HepG2 (cell line): Measurements from ENCODE around the gene ISG20. TPM values are rescaled to one million over a fixed set of nuclear protein-coding genes. Genes with fewer than 3 reads are reported as not detected.

Source experiments
- ATAC-seq: fragments of 200-7000 bp; cut with Tn5 transposase; 3 replicates; pipeline ENCODE4 v1.9.1; 2020; ENCODE audit warnings: mild to moderate bottlenecking, moderate library complexity
- BruUV-seq: library from RNA; stranded (reverse); fragments of 400-500 nt; replicated peaks from 2 replicates; lab custom pipeline; 2021; lab: Mats Ljungman, UMichigan
- CTCF ChIA-PET: fragments of 300-600 bp; formaldehyde crosslinking; extraction: SDS; loops from one replicate; lab custom pipeline; 2021; ENCODE audit warnings: low total read pairs, inconsistent platforms, low intra/inter-chr PET ratio; lab: Yijun Ruan, JAX
- POLR2A ChIA-PET: fragments of 350-600 bp; sonication (Branson Sonifier 250); formaldehyde crosslinking; loops from one replicate; lab custom pipeline; 2020; ENCODE audit warnings: antibody characterized with exemption, inconsistent platforms; lab: Yijun Ruan, JAX
- DNase-seq: peaks from one replicate; pipeline ENCODE4 v3.0.0-alpha.2; 2015; ENCODE audit warnings: low spot score
- FAIRE-seq: peaks from 3 replicates; lab custom pipeline; 2011; peaks lifted over from hg19 to GRCh38; lab: Jason Lieb, UNC
- H2AFZ ChIP-seq: one replicate; pipeline ENCODE4 v1.6.1; 2011; ENCODE audit warnings: low read length, inconsistent platforms
- H3K27ac ChIP-seq: fragments of 300-600 bp; 3 replicates; pipeline ENCODE4 v1.8.0; 2011; ENCODE audit warnings: mixed run types, mild to moderate bottlenecking, mixed read lengths, low read length, inconsistent platforms; ENCODE audit not compliant: insufficient read depth; ENCODE audit errors: extremely low read length
- H3K27me3 ChIP-seq, 2 experiments: fragments of 200-600 bp in 1 of 2; 2 replicates in 1 of 2; 3 replicates in 1 of 2; pipeline versions ENCODE4 v1.6.0 to v1.8.0; 2011; ENCODE audit warnings: low read length in 2 of 2, mild to moderate bottlenecking in 2 of 2, moderate library complexity in 2 of 2, inconsistent platforms in 1 of 2; ENCODE audit not compliant: insufficient read depth in 2 of 2, control insufficient read depth in 1 of 2
- H3K36me3 ChIP-seq, 2 experiments: fragments of 200-600 bp in 1 of 2; replicated peaks in 1 of 2; 2 replicates in 1 of 2; 3 replicates in 1 of 2; pipeline versions ENCODE4 v1.5.1 to v1.8.0; 2011; ENCODE audit warnings: low read length in 2 of 2, inconsistent platforms in 1 of 2; ENCODE audit not compliant: insufficient read depth in 2 of 2, control insufficient read depth in 1 of 2
- H3K4me1 ChIP-seq: 2 replicates; pipeline ENCODE4 v1.5.1; 2012; ENCODE audit warnings: low read length, inconsistent platforms; ENCODE audit not compliant: insufficient read depth
- H3K4me2 ChIP-seq: 2 replicates; pipeline ENCODE4 v1.6.0; 2011; ENCODE audit warnings: low read depth, low read length, inconsistent platforms
- H3K4me3 ChIP-seq, 3 experiments: fragments of 200-600 bp in 1 of 3; sonication (generic), shearing (Covaris generic) in 1 of 3; replicated peaks in 1 of 3; 2 replicates each; pipeline ENCODE4 v1.5.1; 2011 to 2016; ENCODE audit warnings: low read length in 3 of 3, inconsistent platforms in 2 of 3, low read depth in 2 of 3, mild to moderate bottlenecking in 2 of 3, control low read depth in 1 of 3, mixed read lengths in 1 of 3; ENCODE audit not compliant: insufficient read depth in 1 of 3
- H3K79me2 ChIP-seq: one replicate; pipeline ENCODE4 v1.6.1; 2011; ENCODE audit warnings: low read length, inconsistent platforms; ENCODE audit not compliant: insufficient read depth
- H3K9ac ChIP-seq: 2 replicates; pipeline ENCODE4 v1.6.0; 2011; ENCODE audit warnings: mild to moderate bottlenecking, low read depth, low read length, inconsistent platforms; ENCODE audit not compliant: insufficient read depth
- H3K9me3 ChIP-seq: 2 replicates; pipeline ENCODE4 v1.5.1; 2012; ENCODE audit warnings: mild to moderate bottlenecking, low read length
- H4K20me1 ChIP-seq: 2 replicates; pipeline ENCODE4 v1.6.0; 2011; ENCODE audit warnings: inconsistent platforms, mild to moderate bottlenecking, low read length, moderate library complexity; ENCODE audit not compliant: insufficient read depth
- POLR2G ChIP-seq: fragments of 200-400 bp; formaldehyde crosslinking; IDR thresholded peaks from 2 replicates; pipeline ENCODE4 v1.6.1; 2018; ENCODE audit warnings: mild to moderate bottlenecking, low read depth, low read length, moderate library complexity
- ZNF646 ChIP-seq: sonication (generic); formaldehyde crosslinking; IDR thresholded peaks from 2 replicates; pipeline ENCODE4 v1.9.0; 2021; ENCODE audit warnings: mild to moderate bottlenecking, missing genetic modification reagents
- WGBS: methylation state at CpG from one replicate; pipeline ENCODE4 v1.1.6; 2017; ENCODE audit warnings: low lambda C conversion rate; 5-methylcytosine and 5-hydroxymethylcytosine counted together
- in situ Hi-C: cut with HindIII; loops from 2 replicates; pipeline ENCODE4 v1.10.0; 2017; ENCODE audit warnings: low pct_unique_long_range_greater_than_20kb; ENCODE audit not compliant: extremely low pct_ligation_motif_present
- intact Hi-C: fragments of 100-400 bp; cut with micrococcal nuclease; formaldehyde crosslinking; loops from one replicate; pipeline ENCODE4 v1.10.0; 2022; ENCODE audit not compliant: unreplicated experiment
- polyA plus RNA-seq, 8 experiments: library from polyadenylated mRNA; depleted of rRNA in 3 of 8; stranded (reverse) in 7 of 8; unstranded in 1 of 8; fragments of >200 nt; fragmentation: Illumina TruSeq in 4 of 8; extraction: Trizol in 4 of 8; gene quantifications; 2 replicates each; pipeline versions ENCODE4 v1.2.1 to v1.2.3, GENCODE V29; 2011 to 2016; ENCODE audit warnings: low read depth in 4 of 8, missing spikeins in 1 of 8, mixed read lengths in 1 of 8; ENCODE audit not compliant: insufficient read depth in 1 of 8
- total RNA-seq, 5 experiments: library from RNA; depleted of rRNA; stranded (reverse); fragments of >200 nt; fragmentation: Illumina TruSeq; extraction: Trizol; gene quantifications; 2 replicates each; pipeline ENCODE4 v1.2.3, GENCODE V29; 2016; ENCODE audit warnings: low read depth in 1 of 5

ISG20 gene
- total and polyA plus RNA-seq, 2 of the 13 experiments (the other 11 are each of a cell fraction or from before 2014, with no cell fraction given) = 6.3 to 31.5 TPM

- Histone ChIP-seq H3K79me2 (no peaks in the 10 kb centered on the region), H3K4me3 (peak overlapping the region in 2 of 3 experiments; percentile 51 to 79; a peak in 1 of 6 replicates), H2AFZ (no peak overlapping the region), H3K9me3 (no peaks in the 10 kb centered on the region), H3K4me1 (peaks cover 45% of the 10 kb centered on the region), H3K9ac (peak overlapping the region; percentile 82; the same call in 1 of the 2 replicates), H3K27ac (peak overlapping the region; percentile 95), H3K4me2 (peak overlapping the region; percentile 89), H4K20me1 (no peaks in the 10 kb centered on the region), H3K27me3 (no peaks in the 10 kb centered on the region), H3K36me3 (peaks cover 2 to 5% of the 10 kb centered on the region in 2 experiments; a peak in 3 of 5 replicates)
- WGBS = 58% methylated on average over 7 of the region's 7 CpGs
- ChIA-PET POLR2A (interaction anchor here (0.8 to 1.9 kb wide), 3 partner anchors 16 to 23 kb away, joined by 3 to 47 read pairs (median 19); partner anchors contain the start of gene AEN), CTCF (no interaction called here)
- FAIRE-seq (no peak), ATAC-seq (no peak), DNase-seq (no peak)
- intact Hi-C loops (no loop called here), in situ Hi-C loops (no loop called here)
- BruUV-seq = no TSS peak
- TF ChIP-seq ZNF646 (CRISPR knock-in tag) (no peak), POLR2G (0 out of 2 replicates have a peak, but pooled peaks have one; percentile 4)
Observed at GRCh38 chr15:88637436-88637835, 1.4 kb upstream of the ISG20 start.
